K562 (cell line): ENCODE results near the gene ARAP1. TPM values are rescaled to one million over a fixed set of nuclear protein-coding genes. Genes with fewer than 3 reads are reported as not detected.

Source experiments
- HDAC1 ChIP-seq, 2 experiments: fragments of 450-650 bp; IDR thresholded peaks; 2 replicates each; pipeline ENCODE4 v1.6.1; 2016 to 2017; ENCODE audit warnings: inconsistent platforms in 1 of 2, mild to moderate bottlenecking in 1 of 2, moderate library complexity in 1 of 2
- NBN ChIP-seq: fragments of 450-650 bp; IDR thresholded peaks from 2 replicates; pipeline ENCODE4 v1.6.1; 2016; ENCODE audit warnings: low read depth, mild to moderate bottlenecking
- NFIC ChIP-seq: fragments of 450-650 bp; IDR thresholded peaks from 2 replicates; pipeline ENCODE4 v1.6.1; 2017; ENCODE audit warnings: mild to moderate bottlenecking, inconsistent platforms
- TAF7 ChIP-seq: fragments of 450-650 bp; IDR thresholded peaks from 2 replicates; pipeline ENCODE4 v1.6.1; 2016; ENCODE audit warnings: missing genetic modification characterization, missing compliant biosample characterization
- ZNF12 ChIP-seq: sonication (generic); formaldehyde crosslinking; IDR thresholded peaks from 2 replicates; pipeline ENCODE4 v1.4.0; 2020; ENCODE audit warnings: mild to moderate bottlenecking, missing genetic modification reagents
- ZNF766 ChIP-seq: fragments of 200-800 bp; sonication (Bioruptor generic); conservative IDR thresholded peaks from 2 replicates; pipeline ENCODE4 v1.6.1; 2016; ENCODE audit warnings: missing genetic modification characterization, missing compliant biosample characterization
- polyA plus RNA-seq, 8 experiments: library from polyadenylated mRNA; depleted of rRNA in 4 of 8; stranded (reverse) in 5 of 8; unstranded in 3 of 8; fragments of >200 nt; fragmentation: Nextera tagmentation in 2 of 8; fragmentation: Illumina TruSeq in 1 of 8; extraction: Ambion mirVana in 2 of 8; extraction: Trizol in 1 of 8; gene quantifications; 2 replicates each; pipeline versions ENCODE4 v1.2.1 to v1.2.3, GENCODE V29; 2011 to 2014; ENCODE audit warnings: inconsistent platforms in 1 of 8, missing spikeins in 1 of 8
- total RNA-seq, 7 experiments: library from RNA; depleted of rRNA in 6 of 7; stranded (reverse); fragments of >200 nt in 6 of 7; fragmentation: Illumina TruSeq in 2 of 7; extraction: Trizol in 2 of 7; gene quantifications; 2 replicates each; pipeline versions ENCODE4 v1.2.1 to v1.2.3, GENCODE V29; 2011 to 2021; ENCODE audit warnings: low replicate concordance in 1 of 7
- TF ChIP-seq, protein P1 (sequence below): fragments of 450-650 bp; IDR thresholded peaks from 2 replicates; pipeline ENCODE4 v1.6.1; 2017; ENCODE audit warnings: antibody characterized with exemption
- TF ChIP-seq, protein P2 (sequence below): fragments of 450-650 bp; IDR thresholded peaks from 2 replicates; pipeline ENCODE4 v1.6.1; 2016; ENCODE audit warnings: low read depth
- TF ChIP-seq, protein P3 (sequence below), 2 experiments: fragments of 450-650 bp; IDR thresholded peaks; 2 replicates each; pipeline ENCODE4 v1.6.1; 2016
- TF ChIP-seq, protein P4 (sequence below): sonication (generic); formaldehyde crosslinking; IDR thresholded peaks from 2 replicates; pipeline ENCODE4 v1.8.0; 2022; ENCODE audit warnings: mild to moderate bottlenecking, missing genetic modification reagents, borderline replicate concordance
- TF ChIP-seq, protein P5 (sequence below): fragments of 450-650 bp; IDR thresholded peaks from 2 replicates; pipeline ENCODE4 v1.6.1; 2016

Gene ARAP1
- total and polyA plus RNA-seq, 9 of the 15 experiments (the other 6 are each of a cell fraction or from before 2014, with no cell fraction given) = 0.23 to 67.0 (median 24.6) TPM

DNA sequence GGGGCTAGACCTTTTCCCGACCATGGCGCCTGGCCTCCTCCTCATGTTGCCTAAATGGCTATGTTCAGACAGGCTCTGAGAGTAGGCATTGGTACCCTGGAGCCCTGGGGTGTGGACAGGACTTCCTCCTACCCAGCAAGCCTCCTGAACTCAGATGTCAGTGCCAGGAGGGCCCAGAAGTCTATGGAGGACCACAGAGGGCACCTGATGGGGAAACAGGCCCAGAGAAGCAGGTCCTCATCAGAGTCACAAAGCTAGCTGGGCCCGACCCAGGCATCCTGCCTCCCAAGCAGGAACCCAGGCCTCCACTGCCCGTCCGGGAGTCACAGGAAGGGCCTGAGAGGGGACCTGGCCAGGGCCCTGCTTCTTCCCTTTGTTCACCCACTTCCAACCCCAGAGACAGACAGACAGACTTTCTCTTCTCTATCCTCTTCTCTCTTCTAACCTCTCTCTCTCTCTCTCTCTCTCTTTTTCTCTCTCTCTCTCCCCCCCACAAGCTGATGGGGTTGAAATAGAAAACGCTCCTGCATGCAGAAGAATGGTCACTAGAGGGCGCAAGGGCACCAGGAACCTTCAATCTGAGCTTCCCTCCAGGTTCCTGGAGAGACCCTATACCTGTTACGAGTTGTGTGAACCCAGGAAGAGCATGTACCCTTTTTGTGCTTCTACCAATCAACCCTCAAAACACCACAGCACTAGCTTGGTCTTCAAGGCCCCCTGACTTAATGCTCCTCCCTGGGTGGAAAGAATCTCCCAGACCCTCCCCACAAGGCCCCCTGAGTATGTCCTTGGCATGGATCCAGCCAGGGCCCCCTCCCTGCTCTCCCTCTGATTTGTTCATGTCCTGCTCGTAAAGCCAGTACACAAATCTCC lies 27.1 kb downstream of the ARAP1 start (continued):
- TF ChIP-seq, protein P1, sequence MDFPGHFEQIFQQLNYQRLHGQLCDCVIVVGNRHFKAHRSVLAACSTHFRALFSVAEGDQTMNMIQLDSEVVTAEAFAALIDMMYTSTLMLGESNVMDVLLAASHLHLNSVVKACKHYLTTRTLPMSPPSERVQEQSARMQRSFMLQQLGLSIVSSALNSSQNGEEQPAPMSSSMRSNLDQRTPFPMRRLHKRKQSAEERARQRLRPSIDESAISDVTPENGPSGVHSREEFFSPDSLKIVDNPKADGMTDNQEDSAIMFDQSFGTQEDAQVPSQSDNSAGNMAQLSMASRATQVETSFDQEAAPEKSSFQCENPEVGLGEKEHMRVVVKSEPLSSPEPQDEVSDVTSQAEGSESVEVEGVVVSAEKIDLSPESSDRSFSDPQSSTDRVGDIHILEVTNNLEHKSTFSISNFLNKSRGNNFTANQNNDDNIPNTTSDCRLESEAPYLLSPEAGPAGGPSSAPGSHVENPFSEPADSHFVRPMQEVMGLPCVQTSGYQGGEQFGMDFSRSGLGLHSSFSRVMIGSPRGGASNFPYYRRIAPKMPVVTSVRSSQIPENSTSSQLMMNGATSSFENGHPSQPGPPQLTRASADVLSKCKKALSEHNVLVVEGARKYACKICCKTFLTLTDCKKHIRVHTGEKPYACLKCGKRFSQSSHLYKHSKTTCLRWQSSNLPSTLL = no peak
- TF ChIP-seq ZNF766 (no peak), NFIC (peak; percentile 96), NBN (no peak), TAF7 (no peak), ZNF12 (no peak), HDAC1 (IDR thresholded peaks at IDR 0.05) (no peak)
- TF ChIP-seq, protein P2, sequence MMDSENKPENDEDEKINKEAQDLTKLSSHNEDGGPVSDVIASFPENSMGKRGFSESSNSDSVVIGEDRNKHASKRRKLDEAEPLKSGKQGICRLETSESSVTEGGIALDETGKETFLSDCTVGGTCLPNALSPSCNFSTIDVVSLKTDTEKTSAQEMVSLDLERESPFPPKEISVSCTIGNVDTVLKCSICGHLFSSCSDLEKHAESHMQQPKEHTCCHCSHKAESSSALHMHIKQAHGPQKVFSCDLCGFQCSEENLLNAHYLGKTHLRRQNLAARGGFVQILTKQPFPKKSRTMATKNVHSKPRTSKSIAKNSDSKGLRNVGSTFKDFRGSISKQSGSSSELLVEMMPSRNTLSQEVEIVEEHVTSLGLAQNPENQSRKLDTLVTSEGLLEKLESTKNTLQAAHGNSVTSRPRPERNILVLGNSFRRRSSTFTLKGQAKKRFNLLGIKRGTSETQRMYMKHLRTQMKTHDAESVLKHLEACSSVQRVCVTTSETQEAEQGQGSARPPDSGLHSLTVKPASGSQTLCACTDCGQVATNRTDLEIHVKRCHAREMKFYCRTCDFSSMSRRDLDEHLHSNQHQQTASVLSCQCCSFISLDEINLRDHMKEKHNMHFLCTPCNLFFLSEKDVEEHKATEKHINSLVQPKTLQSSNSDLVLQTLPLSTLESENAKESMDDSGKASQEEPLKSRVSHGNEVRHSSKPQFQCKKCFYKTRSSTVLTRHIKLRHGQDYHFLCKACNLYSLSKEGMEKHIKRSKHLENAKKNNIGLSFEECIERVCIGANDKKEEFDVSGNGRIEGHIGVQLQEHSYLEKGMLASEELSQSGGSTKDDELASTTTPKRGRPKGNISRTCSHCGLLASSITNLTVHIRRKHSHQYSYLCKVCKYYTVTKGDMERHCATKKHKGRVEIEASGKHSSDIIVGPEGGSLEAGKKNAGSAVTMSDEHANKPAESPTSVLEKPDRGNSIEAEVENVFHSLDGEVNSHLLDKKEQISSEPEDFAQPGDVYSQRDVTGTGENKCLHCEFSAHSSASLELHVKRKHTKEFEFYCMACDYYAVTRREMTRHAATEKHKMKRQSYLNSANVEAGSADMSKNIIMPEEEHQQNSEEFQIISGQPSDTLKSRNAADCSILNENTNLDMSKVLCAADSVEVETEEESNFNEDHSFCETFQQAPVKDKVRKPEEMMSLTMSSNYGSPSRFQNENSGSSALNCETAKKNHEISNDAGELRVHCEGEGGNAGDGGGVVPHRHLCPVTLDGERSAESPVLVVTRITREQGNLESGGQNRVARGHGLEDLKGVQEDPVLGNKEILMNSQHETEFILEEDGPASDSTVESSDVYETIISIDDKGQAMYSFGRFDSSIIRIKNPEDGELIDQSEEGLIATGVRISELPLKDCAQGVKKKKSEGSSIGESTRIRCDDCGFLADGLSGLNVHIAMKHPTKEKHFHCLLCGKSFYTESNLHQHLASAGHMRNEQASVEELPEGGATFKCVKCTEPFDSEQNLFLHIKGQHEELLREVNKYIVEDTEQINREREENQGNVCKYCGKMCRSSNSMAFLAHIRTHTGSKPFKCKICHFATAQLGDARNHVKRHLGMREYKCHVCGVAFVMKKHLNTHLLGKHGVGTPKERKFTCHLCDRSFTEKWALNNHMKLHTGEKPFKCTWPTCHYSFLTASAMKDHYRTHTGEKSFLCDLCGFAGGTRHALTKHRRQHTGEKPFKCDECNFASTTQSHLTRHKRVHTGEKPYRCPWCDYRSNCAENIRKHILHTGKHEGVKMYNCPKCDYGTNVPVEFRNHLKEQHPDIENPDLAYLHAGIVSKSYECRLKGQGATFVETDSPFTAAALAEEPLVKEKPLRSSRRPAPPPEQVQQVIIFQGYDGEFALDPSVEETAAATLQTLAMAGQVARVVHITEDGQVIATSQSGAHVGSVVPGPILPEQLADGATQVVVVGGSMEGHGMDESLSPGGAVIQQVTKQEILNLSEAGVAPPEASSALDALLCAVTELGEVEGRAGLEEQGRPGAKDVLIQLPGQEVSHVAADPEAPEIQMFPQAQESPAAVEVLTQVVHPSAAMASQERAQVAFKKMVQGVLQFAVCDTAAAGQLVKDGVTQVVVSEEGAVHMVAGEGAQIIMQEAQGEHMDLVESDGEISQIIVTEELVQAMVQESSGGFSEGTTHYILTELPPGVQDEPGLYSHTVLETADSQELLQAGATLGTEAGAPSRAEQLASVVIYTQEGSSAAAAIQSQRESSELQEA = no peak
- TF ChIP-seq, protein P3, sequence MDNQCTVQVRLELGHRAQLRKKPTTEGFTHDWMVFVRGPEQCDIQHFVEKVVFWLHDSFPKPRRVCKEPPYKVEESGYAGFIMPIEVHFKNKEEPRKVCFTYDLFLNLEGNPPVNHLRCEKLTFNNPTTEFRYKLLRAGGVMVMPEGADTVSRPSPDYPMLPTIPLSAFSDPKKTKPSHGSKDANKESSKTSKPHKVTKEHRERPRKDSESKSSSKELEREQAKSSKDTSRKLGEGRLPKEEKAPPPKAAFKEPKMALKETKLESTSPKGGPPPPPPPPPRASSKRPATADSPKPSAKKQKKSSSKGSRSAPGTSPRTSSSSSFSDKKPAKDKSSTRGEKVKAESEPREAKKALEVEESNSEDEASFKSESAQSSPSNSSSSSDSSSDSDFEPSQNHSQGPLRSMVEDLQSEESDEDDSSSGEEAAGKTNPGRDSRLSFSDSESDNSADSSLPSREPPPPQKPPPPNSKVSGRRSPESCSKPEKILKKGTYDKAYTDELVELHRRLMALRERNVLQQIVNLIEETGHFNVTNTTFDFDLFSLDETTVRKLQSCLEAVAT (IDR thresholded peaks at IDR 0.05) = 0 out of 4 replicates have a peak, but pooled peaks of 1 of the 2 experiments have one; percentile 50
- TF ChIP-seq, protein P4, sequence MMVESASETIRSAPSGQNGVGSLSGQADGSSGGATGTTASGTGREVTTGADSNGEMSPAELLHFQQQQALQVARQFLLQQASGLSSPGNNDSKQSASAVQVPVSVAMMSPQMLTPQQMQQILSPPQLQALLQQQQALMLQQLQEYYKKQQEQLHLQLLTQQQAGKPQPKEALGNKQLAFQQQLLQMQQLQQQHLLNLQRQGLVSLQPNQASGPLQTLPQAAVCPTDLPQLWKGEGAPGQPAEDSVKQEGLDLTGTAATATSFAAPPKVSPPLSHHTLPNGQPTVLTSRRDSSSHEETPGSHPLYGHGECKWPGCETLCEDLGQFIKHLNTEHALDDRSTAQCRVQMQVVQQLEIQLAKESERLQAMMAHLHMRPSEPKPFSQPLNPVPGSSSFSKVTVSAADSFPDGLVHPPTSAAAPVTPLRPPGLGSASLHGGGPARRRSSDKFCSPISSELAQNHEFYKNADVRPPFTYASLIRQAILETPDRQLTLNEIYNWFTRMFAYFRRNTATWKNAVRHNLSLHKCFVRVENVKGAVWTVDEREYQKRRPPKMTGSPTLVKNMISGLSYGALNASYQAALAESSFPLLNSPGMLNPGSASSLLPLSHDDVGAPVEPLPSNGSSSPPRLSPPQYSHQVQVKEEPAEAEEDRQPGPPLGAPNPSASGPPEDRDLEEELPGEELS (CRISPR knock-in tag) = no peak
- TF ChIP-seq, protein P5, sequence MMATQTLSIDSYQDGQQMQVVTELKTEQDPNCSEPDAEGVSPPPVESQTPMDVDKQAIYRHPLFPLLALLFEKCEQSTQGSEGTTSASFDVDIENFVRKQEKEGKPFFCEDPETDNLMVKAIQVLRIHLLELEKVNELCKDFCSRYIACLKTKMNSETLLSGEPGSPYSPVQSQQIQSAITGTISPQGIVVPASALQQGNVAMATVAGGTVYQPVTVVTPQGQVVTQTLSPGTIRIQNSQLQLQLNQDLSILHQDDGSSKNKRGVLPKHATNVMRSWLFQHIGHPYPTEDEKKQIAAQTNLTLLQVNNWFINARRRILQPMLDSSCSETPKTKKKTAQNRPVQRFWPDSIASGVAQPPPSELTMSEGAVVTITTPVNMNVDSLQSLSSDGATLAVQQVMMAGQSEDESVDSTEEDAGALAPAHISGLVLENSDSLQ = no peak
